ENCODE results near the gene TMIE.
"Not testable (repeated sequence)": the region's sequence is repeated elsewhere in the genome, so short reads cannot be mapped to it uniquely, and the experiment has no call there.

Gene TMIE

DNA sequence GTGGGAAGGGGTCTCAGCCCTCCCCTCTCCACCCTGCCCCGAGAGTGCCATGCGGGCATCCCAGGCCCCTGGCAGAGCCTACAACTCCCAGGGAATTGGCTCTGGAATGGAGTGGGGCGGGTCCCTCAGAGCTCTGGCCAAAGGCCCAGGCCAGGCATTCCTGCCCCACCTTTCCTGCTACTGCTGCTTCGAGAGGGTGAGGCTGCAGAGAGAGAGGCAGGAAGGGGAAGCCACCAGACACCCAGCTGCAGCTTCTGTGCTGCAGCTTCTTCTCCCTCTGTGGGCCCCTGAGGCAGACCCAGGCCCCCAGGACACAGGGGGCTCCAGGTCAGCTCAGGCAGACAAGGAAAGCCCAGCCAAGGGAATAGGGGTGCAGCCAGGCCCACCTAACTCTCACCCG is 10.4 kb upstream of the TMIE start:
- no peak for DNase-seq

DNA sequence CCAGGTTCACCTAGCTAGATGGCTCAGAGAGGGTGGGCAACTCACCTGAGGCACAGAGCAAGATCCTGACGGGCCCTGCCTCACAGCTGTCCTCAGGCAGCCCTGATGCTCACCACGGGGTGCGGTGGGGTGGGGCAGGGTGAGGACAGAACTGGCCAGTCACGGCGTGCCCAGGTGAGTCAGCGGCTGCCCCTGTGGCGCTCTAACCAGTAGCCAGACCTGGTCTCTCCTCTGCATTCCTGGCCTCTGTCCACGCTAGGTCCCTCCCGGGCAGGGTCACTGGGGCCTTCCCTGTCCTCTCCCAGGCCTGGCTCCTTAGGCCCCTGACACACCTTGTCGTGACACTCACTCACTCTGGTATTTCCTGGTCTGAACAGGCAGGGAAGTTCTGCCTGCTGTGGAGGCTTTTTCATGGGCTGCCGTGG is 8.6 kb upstream of the TMIE start:
- no peak for DNase-seq

DNA sequence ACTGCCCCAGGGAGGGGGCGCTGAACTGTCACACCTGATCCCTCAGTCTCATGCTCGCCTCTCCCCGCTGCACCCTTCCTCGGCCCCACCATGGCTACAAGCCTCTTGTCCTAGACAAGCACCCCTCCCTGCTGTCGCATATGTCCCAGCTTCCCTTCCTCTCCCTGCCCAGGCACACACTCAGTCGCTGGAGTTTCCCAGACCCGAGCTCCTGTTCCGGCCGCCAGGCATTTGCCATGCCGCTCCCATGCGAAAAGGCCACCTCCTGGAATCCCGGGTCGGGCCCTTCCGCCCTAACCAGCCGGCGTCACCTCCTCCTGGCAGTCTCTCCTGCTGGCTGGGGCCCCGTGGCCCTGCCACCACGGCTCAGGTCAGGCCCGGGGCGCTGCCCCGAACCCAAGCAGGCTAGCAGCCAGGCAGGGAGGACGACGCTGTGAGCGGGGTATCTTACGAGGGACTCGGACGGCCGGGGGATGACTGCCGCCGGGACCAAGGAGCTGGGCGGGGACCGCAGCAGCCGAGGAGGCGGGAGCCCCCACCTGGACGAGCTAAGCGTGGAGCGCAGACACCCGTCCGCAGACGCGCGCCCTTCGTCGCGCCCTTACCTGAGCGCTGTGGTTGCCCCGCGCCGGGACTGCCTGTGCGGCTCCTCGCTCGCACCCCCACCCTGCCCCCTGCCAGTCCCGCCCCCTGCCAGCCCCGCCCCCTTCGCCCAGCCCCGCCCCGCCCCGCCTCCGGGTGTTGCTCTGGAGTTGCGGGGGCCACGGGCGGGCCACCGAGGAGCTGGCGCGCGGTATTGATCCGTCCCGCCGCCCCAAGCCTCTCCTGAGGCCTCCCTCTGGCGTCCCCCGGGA is 7.9 kb upstream of the TMIE start, which contains the start of gene ALS2CL:
TSS of gene ALS2CL (minus strand) at position 642 of the 854 bp plus-strand sequence. CDS start 4,239 bp downstream, outside the sequence.
- DNase-seq = no peak

DNA sequence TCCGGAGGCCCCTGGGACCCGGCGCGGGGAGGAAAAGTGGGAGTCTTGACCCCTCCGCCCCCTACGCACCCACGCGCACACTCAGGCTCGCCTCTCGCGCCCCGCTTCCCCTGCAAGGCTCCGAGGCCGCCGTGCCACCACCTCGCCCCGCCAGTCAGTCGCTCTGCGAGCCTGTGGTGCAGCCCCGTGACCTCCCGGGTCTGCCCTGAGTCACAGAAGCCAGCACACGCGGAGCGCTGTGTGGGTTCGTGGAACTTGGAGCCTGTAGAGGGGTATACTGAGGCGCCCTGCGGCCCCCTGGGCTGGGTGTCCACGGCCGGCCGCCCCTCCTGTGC is 7.3 kb upstream of the TMIE start:
- DNase-seq = no peak

DNA sequence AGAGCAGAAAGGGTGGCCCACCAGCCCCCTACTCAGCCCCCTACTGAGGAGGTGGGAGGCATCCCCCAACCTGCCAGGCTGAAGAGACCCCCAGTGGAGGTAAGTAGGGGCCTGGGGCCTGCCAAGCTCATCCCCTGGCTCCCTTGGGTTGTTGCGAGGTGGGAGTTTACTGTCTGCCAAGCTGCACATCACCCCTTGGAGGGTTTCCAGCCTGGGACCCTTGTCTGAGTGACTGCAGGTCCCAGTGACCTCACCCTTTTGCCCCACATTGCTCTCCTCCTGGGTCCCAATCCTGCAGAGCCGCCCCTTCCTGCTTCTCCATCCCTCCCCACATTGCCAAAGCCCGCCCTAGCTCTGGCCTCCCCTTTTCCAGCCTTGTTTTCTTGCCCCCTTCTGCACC is 6.7 kb upstream of the TMIE start:
- no peak for DNase-seq

DNA sequence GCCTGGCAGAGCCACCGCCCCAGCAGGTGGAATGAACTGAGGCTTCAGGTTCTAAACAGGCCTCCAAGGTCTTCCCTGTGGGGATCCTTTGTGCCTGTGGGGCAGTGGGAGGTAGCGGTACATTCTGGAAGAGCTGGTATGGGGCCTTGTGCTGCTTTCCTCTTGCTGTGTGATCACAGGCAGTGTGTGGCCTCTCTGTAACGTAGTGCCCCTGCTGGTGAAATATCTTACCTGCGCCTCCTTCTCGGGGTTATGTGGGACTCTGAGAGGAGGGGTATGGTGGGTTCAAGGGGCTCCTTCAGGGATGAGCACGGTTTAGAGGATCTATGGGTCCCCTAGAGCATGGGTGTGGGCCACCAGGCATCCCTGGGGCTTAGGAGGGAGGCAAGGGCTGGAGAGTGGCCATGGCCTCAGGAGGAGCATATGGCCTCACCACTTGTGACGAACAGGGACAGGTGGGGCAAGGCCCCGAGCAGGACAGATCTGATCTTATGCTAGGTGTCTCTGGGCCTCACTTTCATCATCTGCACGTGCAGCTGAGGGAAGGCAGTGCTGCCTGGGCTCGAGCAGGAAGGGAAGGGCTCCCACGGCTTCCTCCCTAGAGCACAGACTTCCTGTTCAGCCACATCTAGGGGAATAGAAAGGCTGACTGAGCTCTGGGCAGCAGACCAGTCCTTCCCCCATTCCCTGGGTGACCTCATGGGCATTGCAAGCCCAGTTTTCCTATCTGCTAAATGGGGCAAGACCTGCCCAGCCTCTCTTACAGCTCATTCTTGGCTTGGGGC is 5.8 kb upstream of the TMIE start:
- no peak for DNase-seq

DNA sequence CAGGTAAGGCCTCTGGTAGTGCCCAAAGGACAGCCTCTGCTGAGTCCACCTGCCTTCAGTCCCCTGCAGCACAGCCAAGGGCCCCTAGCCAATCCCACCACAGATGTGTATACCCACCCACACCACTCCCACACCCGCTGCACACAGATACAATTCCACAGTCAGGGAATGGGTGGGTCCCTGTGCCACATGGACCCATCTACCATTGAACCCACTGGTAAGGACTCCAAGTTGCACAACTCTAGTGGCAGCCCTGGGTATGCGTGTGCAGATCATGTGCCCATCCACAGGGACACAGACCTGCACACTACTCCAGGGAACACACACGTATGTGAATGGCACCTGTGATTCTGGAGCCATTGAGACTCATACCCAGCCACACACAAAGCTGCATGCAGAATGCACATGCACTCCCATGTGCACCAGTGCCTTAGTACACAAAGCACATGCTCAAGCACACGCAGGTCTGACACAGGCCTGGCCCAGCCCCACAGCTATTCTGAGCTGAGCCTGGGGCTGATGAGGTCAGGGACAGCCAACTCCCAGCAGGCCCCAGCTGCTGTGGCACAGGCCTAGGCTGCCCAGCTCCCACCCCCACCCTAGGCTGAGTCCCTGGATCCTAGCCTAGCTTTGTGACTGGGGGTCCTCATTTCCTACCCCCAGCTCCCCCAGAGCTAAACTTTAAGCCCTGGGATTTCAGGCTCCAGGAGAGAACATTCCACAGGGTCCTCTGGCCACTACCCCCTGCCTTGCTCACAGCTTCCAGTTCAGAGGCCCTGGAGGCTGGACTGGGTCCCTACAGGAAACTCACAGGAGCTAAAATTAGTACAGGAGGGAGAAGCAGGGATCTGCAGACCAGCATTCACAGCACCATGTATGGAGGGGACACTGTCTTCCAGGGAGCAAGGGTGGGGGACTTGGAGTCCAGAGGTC is 5.0 kb upstream of the TMIE start:
- DNase-seq = peak; percentile 33

DNA sequence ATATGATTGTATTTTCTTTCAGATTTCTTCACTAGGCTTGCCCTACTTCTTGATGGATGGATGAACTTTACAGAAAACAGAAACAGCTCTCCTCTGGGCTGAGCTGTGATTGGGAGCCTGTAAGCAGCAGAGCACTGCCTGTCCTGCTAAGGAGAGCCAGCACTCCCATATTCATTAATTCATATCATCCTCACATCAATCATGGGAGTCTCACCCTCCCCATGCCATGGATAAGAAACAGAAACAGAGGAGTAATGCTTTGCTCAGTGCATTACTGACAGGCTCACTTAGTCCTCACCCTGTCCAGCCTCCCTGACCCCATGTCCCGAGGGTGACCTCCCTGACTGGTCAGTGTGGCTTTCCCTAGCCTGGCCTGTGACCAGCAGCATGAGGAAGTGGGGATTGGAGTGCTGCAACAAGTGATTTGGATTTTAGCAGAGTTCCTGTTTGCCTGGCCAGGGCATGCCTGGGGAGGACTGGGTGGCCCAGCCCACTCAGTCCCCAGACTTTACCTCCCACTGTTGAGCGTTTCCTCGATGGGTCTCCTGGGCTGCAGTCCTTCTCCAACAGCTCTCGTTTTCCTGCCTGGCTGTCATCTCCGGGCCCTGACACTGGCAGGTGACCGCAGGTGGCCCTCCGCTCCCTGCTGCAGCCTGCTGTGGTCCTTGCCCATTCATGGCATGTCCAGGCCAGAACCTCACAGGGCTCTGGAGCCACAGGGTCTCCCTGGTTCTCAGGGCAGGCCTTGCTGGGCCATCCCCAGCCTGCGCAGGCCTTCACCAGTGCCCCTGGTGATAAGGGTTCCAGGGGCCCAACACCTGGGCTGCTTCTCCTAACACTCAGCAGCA is 1.3 kb upstream of the TMIE start:
- no peak for DNase-seq

DNA sequence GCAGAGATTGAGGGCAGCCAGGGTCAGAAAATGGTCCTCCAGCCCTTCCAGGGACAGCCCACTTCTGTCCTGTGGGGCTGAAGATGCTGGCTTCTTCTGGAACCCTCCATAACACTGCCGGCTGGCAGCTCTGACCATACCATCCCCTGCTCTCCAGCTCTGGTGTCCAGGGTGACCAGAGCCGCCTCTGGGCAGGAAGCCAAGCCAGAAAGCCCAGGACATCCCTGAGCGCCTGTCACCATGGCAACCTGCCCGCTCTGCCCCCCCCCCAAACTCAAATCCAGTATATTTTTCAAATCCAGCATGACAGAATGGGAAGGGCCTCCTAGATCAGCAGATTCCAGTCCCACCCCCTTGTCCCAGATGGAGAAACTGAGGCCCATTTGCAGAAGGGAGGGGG is 420 bp upstream of the TMIE start:
- DNase-seq = no peak

DNA sequence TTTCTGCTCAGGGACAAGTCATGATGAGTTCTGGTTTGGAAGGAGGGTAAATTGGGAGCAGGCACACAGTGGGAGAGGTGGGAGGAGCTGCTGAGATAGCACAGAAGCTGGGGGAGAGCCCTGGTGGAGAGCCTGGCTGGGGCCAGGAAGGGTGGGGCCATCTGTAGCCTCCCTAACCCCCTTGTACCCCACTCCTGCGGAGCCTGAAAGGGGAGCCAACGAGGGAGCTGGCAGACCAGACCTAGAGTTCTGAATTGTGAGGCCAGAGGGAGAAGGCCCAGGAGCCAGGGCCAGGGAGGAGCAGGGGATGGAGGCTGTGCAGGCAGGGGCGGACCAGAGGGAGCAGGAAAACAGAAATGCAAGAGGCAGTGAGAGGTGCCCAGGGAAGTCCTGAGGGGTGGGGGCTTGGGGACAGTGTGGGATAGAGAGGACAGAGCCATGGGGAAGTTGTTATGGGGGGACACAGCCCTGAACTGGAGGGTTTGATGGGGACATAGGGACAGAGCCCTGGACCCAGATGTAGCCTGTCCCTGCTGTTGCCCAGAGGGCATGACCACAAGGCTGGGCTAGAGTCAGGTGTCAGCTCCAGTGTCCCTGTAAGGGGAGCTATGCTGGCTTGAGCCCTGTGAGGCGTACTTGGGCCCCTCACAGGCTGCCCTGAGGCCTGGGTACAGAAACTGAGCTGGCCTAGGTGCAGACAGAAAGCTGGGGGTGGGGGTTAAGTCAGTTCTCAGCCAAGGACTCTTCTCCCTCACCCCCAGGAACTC is 1.2 kb downstream of the TMIE start:
- DNase-seq = no peak

DNA sequence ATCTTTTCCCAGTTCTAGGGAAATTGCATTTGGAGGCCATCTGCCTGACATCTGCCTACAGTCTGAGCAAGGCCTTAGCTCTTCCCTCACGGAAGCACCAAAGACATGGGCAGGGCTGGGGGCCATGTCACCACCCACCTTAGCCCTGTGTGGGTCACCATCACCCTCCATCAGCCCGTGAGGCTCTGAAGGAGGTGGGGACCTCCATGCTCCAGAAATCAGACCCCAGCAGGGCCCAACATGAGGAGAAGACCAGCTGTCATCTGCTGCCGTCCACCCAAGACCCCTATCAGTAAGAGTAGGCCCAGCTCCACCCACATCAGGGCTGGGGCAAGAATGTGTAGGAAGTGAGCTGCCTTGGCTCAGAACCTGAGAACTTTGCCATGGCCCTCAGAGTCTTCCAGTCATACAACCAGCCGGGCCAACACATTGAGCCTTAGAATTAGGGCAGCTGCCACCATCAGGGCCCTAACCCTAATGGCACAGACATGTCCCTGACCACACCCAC is 1.9 kb downstream of the TMIE start:
- DNase-seq = no peak

DNA sequence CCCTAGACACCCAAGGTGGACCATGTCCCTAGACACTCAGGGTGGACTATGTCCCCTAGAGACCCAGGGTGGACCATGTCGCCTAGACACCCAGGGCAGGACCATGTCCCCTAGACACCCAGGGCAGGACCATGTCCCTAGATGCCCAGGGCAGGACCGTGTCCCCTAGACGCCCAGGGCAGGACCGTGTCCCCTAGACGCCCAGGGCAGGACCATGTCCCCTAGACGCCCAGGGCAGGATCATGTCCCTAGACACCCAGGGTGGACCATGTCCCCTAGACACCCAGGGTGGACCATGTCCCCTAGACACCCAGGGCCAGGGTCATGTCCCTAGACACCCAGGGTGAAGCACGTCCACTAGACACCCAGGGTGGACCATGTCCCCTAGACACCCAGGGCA is 3.2 kb downstream of the TMIE start:
- DNase-seq = not testable (repeated sequence)

DNA sequence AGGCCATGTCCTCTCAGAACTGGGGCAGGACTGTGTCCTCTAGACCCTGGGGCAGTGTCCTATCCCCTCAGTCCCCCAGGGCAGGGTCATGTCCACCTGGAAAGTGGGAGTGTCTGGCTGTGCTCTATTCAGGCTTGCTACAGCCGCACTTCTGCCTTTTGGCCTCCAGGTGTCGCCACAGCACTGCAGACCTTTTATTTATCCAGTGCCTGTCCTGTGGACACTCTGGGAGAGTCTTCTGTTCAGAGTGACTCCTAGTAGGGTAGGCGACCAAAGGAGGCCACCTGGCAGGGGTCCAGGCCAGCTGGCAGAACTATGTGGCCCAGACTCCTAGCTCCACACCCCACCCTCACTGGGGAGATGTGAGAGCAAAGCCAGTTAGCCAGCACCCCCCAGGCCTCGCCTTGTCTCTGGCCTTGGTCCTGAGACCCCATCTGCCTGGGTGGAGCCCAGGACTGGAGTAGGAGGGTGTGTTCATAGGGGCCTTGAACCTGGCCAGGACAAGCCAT is 3.9 kb downstream of the TMIE start:
- DNase-seq = peak; percentile 69

DNA sequence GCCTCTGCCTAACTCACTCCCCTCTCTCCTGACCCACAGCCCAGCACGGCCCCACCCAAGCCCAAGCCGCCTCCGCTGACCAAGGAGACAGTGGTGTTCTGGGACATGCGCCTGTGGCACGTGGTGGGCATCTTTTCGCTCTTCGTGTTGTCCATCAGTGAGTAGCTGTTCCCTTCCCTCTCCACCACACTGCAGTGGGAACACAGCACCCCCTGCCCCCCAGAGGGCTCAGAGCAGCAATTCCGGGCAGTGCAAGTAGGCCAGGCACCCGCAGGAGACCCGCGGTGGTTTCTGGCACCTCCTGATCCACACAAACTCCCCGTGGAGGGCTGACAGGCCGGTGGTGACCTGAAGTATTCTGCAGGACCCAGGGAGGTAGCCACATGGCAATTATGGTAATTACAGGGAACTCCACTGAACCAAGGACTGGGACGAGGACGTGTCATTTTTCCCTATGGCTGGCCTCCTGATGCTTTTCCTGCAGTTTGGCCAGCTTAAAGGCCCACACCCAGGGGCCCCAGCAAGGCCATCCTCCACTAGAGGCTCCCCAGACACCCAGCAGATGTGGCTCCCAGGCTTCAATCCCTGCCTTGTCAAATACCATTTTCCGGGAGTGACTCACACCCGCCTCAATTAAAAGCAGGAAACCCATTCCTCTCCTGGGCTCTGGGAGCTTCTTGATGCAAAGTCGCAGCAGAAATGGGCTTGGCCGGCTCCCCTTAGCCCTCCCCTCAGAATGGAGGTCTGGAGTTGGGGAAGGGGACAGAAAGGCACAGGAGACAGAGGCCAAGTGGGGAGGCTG is 4.8 kb downstream of the TMIE start:
- peak; percentile 88 for DNase-seq

DNA sequence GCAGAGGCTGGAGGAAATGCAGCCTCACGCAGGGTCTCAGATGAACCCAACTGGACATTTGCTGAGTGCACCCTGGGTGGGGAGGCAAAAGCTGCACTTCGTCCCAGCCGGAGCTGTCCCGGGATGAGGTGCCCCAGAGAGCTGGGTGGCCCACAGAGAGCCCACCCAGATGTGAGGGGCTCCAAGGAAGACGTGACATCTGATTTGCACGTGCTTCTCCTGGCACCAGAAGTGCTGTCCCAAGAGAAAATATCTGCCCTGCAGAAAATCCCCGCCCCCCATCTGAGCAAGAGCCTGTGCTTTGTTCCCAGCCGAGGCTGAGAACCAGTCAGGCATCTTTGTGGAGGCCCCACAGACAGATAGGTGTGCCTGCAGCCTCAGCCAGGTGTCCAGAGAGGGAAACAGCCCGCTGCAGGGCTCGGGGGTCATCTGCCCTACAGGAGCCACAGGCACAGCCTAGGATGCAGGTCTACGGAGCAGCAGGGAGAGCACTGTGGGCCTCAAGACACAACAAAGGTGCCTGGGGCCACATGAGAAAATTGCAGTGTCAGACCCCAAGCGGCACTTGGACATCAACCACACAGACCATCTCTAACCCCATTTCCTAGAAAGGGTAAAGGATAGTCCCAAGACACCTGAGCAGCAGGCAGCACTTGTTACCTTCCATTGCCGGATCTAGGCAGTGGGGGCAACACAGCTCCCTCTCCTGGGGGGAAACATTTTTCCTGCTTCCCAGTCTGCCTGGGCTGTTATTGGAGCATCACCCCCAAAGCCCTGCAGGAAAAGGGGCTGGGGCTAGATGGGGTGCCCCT is 5.8 kb downstream of the TMIE start:
- no peak for DNase-seq

DNA sequence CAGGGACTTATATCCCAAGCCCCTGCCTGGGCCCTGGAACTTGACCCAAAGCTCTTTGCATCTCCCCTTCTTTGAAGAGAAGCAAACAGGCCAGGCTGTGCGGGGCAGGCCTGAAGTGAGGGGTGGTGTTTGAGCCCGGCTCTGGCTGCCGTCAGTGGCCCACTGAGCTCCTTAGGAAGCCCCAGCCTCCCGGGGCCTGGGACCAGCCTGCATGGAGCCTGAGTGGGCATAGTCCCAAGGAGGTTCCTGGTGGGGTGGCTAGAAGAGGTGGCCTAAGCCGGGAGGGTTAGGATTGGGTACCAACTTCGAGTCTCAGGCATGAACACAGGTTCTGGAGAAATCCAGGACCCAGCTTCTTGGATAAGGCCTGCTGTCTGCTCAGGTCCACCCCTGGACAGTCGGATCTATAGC is 6.4 kb downstream of the TMIE start:
- no peak for DNase-seq

DNA sequence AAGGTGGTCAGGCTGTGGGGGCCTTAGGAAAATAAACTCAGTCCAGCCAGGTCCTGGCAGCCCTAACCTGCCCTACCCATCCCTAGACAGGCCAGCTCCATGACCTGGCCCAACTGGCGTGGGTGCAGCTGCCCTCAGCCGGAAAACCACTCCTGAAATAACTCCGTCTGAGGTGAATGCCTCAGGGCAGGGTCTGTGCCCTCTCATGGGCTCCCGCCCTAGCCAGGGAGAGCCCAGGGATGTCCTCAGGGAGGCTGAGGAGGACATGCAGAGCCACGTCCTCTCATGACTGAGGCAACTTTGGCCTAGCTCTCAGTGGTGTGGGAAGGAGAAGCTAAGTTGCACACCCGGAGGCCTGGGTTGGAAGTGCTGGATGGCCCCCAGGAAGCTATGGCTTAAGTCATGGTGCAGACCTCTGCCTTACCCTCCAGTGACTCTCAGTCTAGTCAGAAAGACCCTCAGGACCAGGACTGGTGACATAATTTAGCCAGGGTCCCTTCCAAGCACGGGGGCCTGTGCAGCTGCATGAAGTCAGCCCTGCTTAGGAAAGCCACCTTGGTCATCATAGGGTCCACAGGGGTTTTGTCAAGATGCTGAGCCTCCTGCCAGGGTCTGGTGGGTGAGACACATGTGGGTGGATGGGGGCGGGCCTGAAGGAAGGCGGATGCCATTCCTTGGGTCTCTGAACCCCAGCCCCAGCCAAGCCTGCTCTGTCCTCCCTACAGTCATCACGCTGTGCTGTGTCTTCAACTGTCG is 7.4 kb downstream of the TMIE start:
- DNase-seq = no peak

DNA sequence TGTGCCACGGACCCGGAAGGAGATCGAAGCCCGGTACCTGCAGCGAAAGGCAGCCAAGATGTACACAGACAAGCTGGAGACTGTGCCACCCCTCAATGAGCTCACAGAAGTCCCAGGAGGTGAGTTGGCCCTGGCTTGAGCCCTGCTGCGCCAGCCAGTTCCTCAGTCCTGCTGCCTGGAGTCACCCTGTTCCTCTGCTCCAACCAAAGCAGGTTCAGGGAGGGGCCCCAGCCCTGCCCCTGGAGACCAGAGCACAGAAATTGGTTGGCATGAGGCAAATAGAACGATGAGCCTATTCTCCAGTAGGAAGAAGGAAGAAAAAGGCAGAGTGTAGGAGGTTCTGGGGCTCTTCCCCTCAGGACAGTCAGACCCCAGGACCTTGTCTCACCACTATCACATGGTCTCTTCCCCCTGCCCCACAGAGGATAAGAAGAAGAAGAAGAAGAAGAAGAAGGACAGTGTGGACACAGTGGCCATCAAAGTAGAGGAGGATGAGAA is 8.0 kb downstream of the TMIE start:
- DNase-seq = no peak

Measured in fibroblast of upper back skin (primary cell).